ENCODE results near the gene MYCBP2.
A peak's percentile ranks its signal among the peaks of the same experiment; 100 is the strongest.
"Not testable (repeated sequence)": the region's sequence is repeated elsewhere in the genome, so short reads cannot be mapped to it uniquely, and the experiment has no call there.

The MYCBP2 gene

GRCh38 chr13:77337159-77337558 is 10.3 kb upstream of the MYCBP2 start:
- no peak for DNase-seq

- no peak for DNase-seq
These were observed 8.6 kb upstream of the MYCBP2 start for GRCh38 chr13:77335543-77335942.

- DNase-seq, result no peak
These were observed 6.7 kb upstream of the MYCBP2 start for GRCh38 chr13:77333594-77333993.

- no peak for DNase-seq
These were observed 4.5 kb upstream of the MYCBP2 start for GRCh38 chr13:77331421-77331820.

- DNase-seq, result no peak
These were observed 3.2 kb upstream of the MYCBP2 start for GRCh38 chr13:77329911-77330584.

- DNase-seq, result peak; percentile 44 to 94 (median 79)
These were observed 2.4 kb upstream of the MYCBP2 start for GRCh38 chr13:77329133-77329910.

GRCh38 chr13:77328819-77329132 is 1.9 kb upstream of the MYCBP2 start:
- no peak for DNase-seq

- DNase-seq, result peak in 3 of 51 donors; percentile 25 to 77 (median 68)
These were observed 1.4 kb downstream of the MYCBP2 start for GRCh38 chr13:77325371-77325980.

GRCh38 chr13:77323858-77324257 is 3.0 kb downstream of the MYCBP2 start:
- DNase-seq, result no peak

GRCh38 chr13:77319536-77319935 is 7.4 kb downstream of the MYCBP2 start:
- DNase-seq, result no peak

- DNase-seq, result no peak
These were observed 8.2 kb downstream of the MYCBP2 start for GRCh38 chr13:77318741-77319140.

GRCh38 chr13:77316430-77316829 is 10.5 kb downstream of the MYCBP2 start:
- no peak for DNase-seq

GRCh38 chr13:77315509-77315908 is 11.4 kb downstream of the MYCBP2 start:
- not testable (repeated sequence) for DNase-seq

GRCh38 chr13:77313923-77314322 is 13.0 kb downstream of the MYCBP2 start:
- no peak for DNase-seq

- DNase-seq, result no peak
These were observed 14.6 kb downstream of the MYCBP2 start for GRCh38 chr13:77312311-77312710.

- DNase-seq, result no peak
These were observed 16.2 kb downstream of the MYCBP2 start for GRCh38 chr13:77310579-77311279.

GRCh38 chr13:77310161-77310560 is 16.7 kb downstream of the MYCBP2 start:
- no peak for DNase-seq

- no peak for DNase-seq
These were observed 17.6 kb downstream of the MYCBP2 start for GRCh38 chr13:77309254-77309653.

GRCh38 chr13:77306458-77306857 is 20.4 kb downstream of the MYCBP2 start:
- no peak for DNase-seq

- no peak for DNase-seq
These were observed 21.6 kb downstream of the MYCBP2 start for GRCh38 chr13:77305266-77305665.

GRCh38 chr13:77300176-77301037 is 26.5 kb downstream of the MYCBP2 start:
- no peak for DNase-seq
